DMS114 treated with DMSO at 0.1 percent for 48 hours (cell line): ENCODE data around the gene RHEBL1.

Source experiments
- DNase-seq: peaks from one replicate; lab custom pipeline; 2025; ENCODE audit not compliant: unreplicated experiment; lab: John Stamatoyannopoulos, UW

RHEBL1 gene

DNA sequence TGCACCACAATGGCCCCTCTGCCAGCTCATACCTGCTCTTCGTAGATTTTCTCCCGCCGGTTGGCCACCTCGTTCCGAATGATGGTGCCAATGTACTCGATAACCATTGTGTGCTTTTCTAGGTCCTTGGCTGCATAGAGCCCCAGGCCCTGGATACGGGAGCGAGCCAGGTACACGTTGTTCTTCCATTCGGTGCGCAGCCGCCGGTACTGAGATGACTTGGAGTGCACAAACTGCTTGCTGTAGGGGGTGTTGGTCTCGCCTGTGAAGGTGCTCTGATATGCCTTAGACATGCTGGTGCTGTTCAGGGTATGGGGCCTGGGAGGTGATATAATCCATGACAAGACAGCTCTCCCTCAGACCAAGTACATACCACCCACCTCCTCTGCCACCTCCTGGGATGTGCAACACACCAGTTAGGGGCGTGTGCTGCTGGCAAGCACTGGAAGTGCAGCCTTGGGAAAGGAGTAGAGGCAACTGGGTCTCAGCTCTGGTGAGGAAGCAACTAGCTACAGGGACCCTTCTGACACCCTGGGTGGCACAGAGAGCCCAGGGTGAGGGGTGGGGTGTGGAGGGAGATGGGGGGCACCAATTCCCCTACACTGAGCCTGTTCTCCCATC is 47.1 kb downstream of the RHEBL1 start:
- DNase-seq, result no peak

GRCh38 chr12:49021292-49021915 is 48.4 kb downstream of the RHEBL1 start:
- DNase-seq, result no peak

- no peak for DNase-seq
Measured at GRCh38 chr12:49020441-49020840, 49.3 kb downstream of the RHEBL1 start.

DNA sequence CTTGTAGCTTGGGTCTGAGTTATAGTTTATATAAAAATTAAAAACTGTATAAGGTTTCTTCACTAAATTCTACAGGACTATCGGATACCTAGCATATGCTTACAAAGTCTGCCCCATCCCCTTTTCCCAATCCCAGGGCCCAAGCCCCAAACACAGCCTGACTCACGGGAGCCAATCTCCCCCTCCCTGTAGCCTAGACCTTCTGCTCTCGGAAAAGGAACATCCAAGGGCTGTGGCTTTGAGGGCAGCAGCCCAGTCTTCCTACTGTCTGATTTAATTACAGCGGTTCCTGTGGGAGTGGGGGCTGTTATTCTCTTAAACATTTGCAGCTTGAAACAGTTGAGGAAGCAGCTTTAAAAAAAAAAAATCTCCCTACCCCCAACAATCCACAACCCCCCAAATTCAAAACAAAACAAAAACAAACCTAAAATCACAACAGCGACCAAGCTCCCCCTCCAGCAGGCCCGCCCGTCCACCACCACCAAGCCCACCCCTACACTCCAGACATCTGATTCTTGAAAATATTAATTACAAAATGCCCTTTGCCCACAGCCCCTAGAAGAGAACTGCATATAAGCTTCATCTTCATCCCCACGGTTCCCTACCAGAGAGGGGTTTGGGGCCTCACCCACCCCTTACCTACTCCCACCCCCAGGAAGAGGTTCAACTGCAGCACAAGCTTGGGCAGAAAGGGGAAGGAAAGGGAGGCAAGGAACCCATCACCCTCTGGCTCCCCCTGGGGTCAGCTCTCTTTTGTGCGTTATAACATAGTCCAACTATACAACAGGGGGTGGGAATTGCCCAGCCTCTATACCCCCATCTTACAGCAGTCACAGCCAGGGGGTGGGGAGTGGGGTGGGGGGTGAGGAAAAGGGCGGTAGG is 50.1 kb downstream of the RHEBL1 start:
- DNase-seq, result peak; percentile 60

DNA sequence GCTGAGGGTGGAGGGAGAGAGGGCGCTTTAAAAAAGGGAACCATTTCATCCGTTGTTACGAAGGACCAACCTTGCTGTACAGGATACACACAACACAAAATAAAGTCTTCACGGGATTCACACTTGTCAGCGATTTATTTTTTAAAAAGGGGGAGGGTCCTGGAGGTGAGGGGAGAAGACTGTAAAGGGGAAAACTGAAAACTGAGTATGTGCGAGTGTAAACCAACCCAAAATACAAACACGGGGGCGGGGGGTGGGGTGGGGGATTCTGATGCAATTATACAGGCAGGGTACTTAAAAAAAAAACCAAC is 50.7 kb downstream of the RHEBL1 start:
- no peak for DNase-seq

DNA sequence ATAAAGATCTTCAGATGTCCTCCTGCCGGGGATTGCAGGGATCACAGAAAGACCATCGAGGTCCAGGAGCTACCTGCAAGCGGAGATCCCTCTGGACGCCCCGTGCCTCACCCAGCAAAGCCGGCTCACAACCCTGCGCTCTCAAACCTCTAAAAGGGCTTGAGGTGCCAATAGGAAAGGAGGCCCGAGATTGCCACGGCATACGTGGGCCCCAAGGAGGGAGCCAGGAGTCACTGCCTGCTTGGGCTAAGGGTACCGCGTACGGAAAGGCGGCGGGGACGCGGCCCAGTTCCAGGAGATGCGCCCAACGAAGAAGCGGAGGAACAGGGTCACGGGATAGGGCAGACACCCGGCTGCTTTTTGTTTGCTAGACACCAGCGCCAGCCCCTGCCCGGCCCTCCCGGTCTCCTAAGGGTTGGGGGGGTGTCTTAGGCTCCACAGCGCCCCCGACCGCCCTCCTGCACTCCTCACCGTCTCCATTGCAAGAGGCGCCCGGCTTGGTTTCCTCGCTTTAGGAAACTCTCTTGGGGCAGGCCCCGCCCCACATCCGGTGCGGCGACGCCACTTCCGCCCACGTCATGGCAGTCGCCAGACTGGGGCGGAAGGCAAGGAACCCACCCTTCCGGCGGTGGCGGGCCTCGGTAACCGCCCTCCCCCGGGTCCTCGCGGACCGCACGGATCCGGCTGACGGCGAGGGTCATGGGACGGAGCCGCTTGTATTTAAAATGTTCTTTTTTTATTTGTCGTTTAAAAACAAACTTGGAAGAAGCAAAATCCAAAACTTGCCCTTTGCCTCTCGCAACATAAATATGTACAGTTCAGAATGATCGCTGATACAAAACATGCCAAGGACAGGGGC is 51.3 kb downstream of the RHEBL1 start, which contains the start of gene PRKAG1:
TSS of gene PRKAG1 (minus strand) at position 516 of the 859 bp plus-strand sequence. CDS start at position 480, 36 bp downstream.
- peak; percentile 92 for DNase-seq

DNA sequence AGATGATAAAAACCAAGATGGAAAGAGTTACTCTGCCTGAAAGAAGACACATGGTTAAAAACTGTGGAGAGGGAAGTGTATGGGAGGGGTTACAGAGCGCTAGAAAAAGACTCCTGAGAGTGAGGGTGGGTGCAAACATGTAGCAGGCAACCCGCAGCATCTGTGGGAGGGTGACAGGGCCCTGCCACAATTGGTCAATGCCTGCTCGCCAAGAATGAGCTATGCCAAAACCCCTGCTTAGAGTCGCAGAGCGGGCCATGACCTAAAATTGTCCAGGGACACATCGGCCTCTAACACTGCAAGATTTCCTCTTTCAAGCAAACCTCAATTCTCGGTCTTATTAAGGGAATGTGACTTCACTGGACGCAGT is 51.9 kb downstream of the RHEBL1 start:
- DNase-seq, result no peak

DNA sequence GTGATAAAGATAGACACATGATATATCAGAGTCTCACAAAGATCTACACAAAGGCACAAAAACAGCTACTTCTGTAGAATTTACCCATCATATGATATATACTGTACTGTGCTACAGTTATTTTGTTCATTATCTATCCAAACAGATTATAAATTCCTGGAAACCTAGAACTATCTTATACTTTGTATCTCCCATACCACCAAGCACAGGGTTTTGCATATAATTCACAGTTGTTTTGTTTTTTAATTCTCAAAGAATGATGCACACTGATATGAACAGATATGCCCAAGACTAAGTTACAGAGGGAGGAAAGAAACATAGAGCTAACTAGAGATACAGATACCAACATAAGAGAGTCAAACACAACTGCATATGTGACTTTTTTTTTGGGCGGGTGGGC is 54.6 kb downstream of the RHEBL1 start:
- DNase-seq, result no peak
